IPS-20b (cell line): ENCODE results near the gene TNFRSF11A.

Experiments used
- H3K27ac ChIP-seq: one replicate; pipeline ENCODE4 v1.5.1; 2013; ENCODE audit warnings: low read length
- H3K27me3 ChIP-seq: 2 replicates; pipeline ENCODE4 v1.6.1; 2013; ENCODE audit warnings: mild to moderate bottlenecking, low read length, inconsistent platforms; ENCODE audit not compliant: insufficient read depth
- H3K36me3 ChIP-seq: 2 replicates; pipeline ENCODE4 v1.6.1; 2013; ENCODE audit warnings: low read depth, mild to moderate bottlenecking, inconsistent platforms, low read length, moderate library complexity; ENCODE audit not compliant: insufficient read depth
- H3K4me1 ChIP-seq: 2 replicates; pipeline ENCODE4 v1.6.1; 2013; ENCODE audit warnings: mild to moderate bottlenecking, control low read depth, inconsistent platforms, low read length, moderate library complexity; ENCODE audit not compliant: insufficient read depth
- H3K4me3 ChIP-seq: 2 replicates; pipeline ENCODE4 v1.5.1; 2013; ENCODE audit warnings: mild to moderate bottlenecking, low read length, inconsistent platforms
- H3K9ac ChIP-seq: 2 replicates; pipeline ENCODE4 v1.6.1; 2013; ENCODE audit warnings: low read depth, mild to moderate bottlenecking, inconsistent platforms, low read length, moderate library complexity
- H3K9me3 ChIP-seq: 2 replicates; pipeline ENCODE4 v1.6.1; 2013; ENCODE audit warnings: mild to moderate bottlenecking, low read depth, low read length, inconsistent platforms; ENCODE audit not compliant: insufficient read depth

The TNFRSF11A gene

GRCh38 chr18:62348474-62348873 lies 23.4 kb downstream of the TNFRSF11A start:
- H3K27me3 ChIP-seq, result no peaks in the 10 kb centered on the region
- no peak overlapping the region for H3K27ac ChIP-seq
- H3K4me3 ChIP-seq, result no peak overlapping the region
- H3K9me3 ChIP-seq, result no peaks in the 10 kb centered on the region
- H3K9ac ChIP-seq, result no peak overlapping the region
- peaks cover 15% of the 10 kb centered on the region; the same call in 1 of the 2 replicates for H3K36me3 ChIP-seq
- H3K4me1 ChIP-seq, result peaks cover 25% of the 10 kb centered on the region

GRCh38 chr18:62353170-62353569 lies 28.1 kb downstream of the TNFRSF11A start:
- Histone ChIP-seq H3K27me3 (no peaks in the 10 kb centered on the region), H3K27ac (no peak overlapping the region), H3K4me1 (0 out of 2 replicates have a peak, but pooled peaks cover 4% of the 10 kb centered on the region), H3K36me3 (peaks cover 35% of the 10 kb centered on the region), H3K4me3 (no peak overlapping the region), H3K9ac (no peak overlapping the region), H3K9me3 (no peaks in the 10 kb centered on the region)

- H3K27ac ChIP-seq, result no peak overlapping the region
- no peaks in the 10 kb centered on the region for H3K9me3 ChIP-seq
- H3K27me3 ChIP-seq, result no peaks in the 10 kb centered on the region
- 0 out of 2 replicates have a peak, but pooled peaks cover 4% of the 10 kb centered on the region for H3K4me1 ChIP-seq
- H3K4me3 ChIP-seq, result no peak overlapping the region
- H3K36me3 ChIP-seq, result peaks cover 39% of the 10 kb centered on the region
- H3K9ac ChIP-seq, result no peak overlapping the region
These were observed 29.0 kb downstream of the TNFRSF11A start for GRCh38 chr18:62354151-62354550.

- H3K4me1 ChIP-seq, result 0 out of 2 replicates have a peak, but pooled peaks cover 4% of the 10 kb centered on the region
- peaks cover 53% of the 10 kb centered on the region for H3K36me3 ChIP-seq
- H3K4me3 ChIP-seq, result no peak overlapping the region
- no peaks in the 10 kb centered on the region for H3K27me3 ChIP-seq
- no peak overlapping the region for H3K27ac ChIP-seq
- no peak overlapping the region for H3K9ac ChIP-seq
- no peaks in the 10 kb centered on the region for H3K9me3 ChIP-seq
These were observed 32.1 kb downstream of the TNFRSF11A start for GRCh38 chr18:62357079-62357719.

- H3K27me3 ChIP-seq, result no peaks in the 10 kb centered on the region
- H3K36me3 ChIP-seq, result peaks cover 44% of the 10 kb centered on the region
- no peaks in the 10 kb centered on the region for H3K9me3 ChIP-seq
- no peak overlapping the region for H3K4me3 ChIP-seq
- no peak overlapping the region for H3K27ac ChIP-seq
- no peaks in the 10 kb centered on the region for H3K4me1 ChIP-seq
- no peak overlapping the region for H3K9ac ChIP-seq
These were observed 35.7 kb downstream of the TNFRSF11A start for GRCh38 chr18:62360805-62361204.

- Histone ChIP-seq H3K9me3 (no peaks in the 10 kb centered on the region), H3K9ac (no peak overlapping the region), H3K27ac (no peak overlapping the region), H3K27me3 (no peaks in the 10 kb centered on the region), H3K36me3 (peaks cover 39% of the 10 kb centered on the region), H3K4me3 (no peak overlapping the region), H3K4me1 (no peaks in the 10 kb centered on the region)
These were observed 36.2 kb downstream of the TNFRSF11A start for GRCh38 chr18:62361288-62361687.

GRCh38 chr18:62364558-62364957 lies 39.4 kb downstream of the TNFRSF11A start:
- Histone ChIP-seq H3K9ac (no peak overlapping the region), H3K4me1 (no peaks in the 10 kb centered on the region), H3K9me3 (no peaks in the 10 kb centered on the region), H3K27me3 (no peaks in the 10 kb centered on the region), H3K4me3 (no peak overlapping the region), H3K36me3 (peaks cover 51% of the 10 kb centered on the region; the same call in 1 of the 2 replicates), H3K27ac (no peak overlapping the region)

- no peaks in the 10 kb centered on the region for H3K4me1 ChIP-seq
- H3K9ac ChIP-seq, result no peak overlapping the region
- H3K9me3 ChIP-seq, result no peaks in the 10 kb centered on the region
- no peaks in the 10 kb centered on the region for H3K27me3 ChIP-seq
- H3K4me3 ChIP-seq, result no peak overlapping the region
- peaks cover 53% of the 10 kb centered on the region; the same call in 1 of the 2 replicates for H3K36me3 ChIP-seq
- H3K27ac ChIP-seq, result no peak overlapping the region
These were observed 40.3 kb downstream of the TNFRSF11A start for GRCh38 chr18:62365420-62365819.

- H3K27me3 ChIP-seq, result no peaks in the 10 kb centered on the region
- H3K36me3 ChIP-seq, result peaks cover 40% of the 10 kb centered on the region; the same call in 1 of the 2 replicates
- no peak overlapping the region for H3K4me3 ChIP-seq
- H3K27ac ChIP-seq, result no peak overlapping the region
- H3K9ac ChIP-seq, result no peak overlapping the region
- H3K9me3 ChIP-seq, result no peaks in the 10 kb centered on the region
- no peaks in the 10 kb centered on the region for H3K4me1 ChIP-seq
These were observed 41.9 kb downstream of the TNFRSF11A start for GRCh38 chr18:62366992-62367391.

- Histone ChIP-seq H3K9ac (no peak overlapping the region), H3K4me3 (no peak overlapping the region), H3K9me3 (no peaks in the 10 kb centered on the region), H3K27me3 (no peaks in the 10 kb centered on the region), H3K36me3 (peaks cover 35% of the 10 kb centered on the region; the same call in 1 of the 2 replicates), H3K4me1 (no peaks in the 10 kb centered on the region), H3K27ac (no peak overlapping the region)
These were observed 43.0 kb downstream of the TNFRSF11A start for GRCh38 chr18:62368100-62368499.

- Histone ChIP-seq H3K36me3 (peaks cover 28% of the 10 kb centered on the region; the same call in 1 of the 2 replicates), H3K27ac (no peak overlapping the region), H3K27me3 (no peaks in the 10 kb centered on the region), H3K9ac (no peak overlapping the region), H3K9me3 (no peaks in the 10 kb centered on the region), H3K4me1 (peaks cover 9% of the 10 kb centered on the region), H3K4me3 (no peak overlapping the region)
These were observed 44.1 kb downstream of the TNFRSF11A start for GRCh38 chr18:62369129-62369644.

GRCh38 chr18:62370366-62370765 lies 45.3 kb downstream of the TNFRSF11A start:
- peaks cover 25% of the 10 kb centered on the region; the same call in 1 of the 2 replicates for H3K36me3 ChIP-seq
- H3K4me3 ChIP-seq, result no peak overlapping the region
- no peaks in the 10 kb centered on the region for H3K9me3 ChIP-seq
- H3K9ac ChIP-seq, result no peak overlapping the region
- H3K27ac ChIP-seq, result no peak overlapping the region
- H3K4me1 ChIP-seq, result peaks cover 14% of the 10 kb centered on the region
- H3K27me3 ChIP-seq, result no peaks in the 10 kb centered on the region
